Vagina (tissue), 2 donors: ENCODE data around the gene BMP5. TPM values are rescaled to one million over a fixed set of nuclear protein-coding genes. Genes with fewer than 3 reads are reported as not detected.

Experiments used
- DNase-seq, 2 donors: peaks; one replicate each; pipeline ENCODE4 v3.0.0-alpha.2; 2017; ENCODE audit errors: extremely low spot score in 2 of 2
- H3K27ac ChIP-seq: fragments of 200-600 bp; sonication (generic); one replicate; pipeline ENCODE4 v1.5.1; 2019
- H3K27me3 ChIP-seq: fragments of 200-600 bp; sonication (generic); one replicate; pipeline ENCODE4 v1.5.1; 2019
- H3K36me3 ChIP-seq, 2 donors: fragments of 200-600 bp; sonication (generic); one replicate each; pipeline ENCODE4 v1.5.1; 2017 to 2019
- H3K4me1 ChIP-seq: fragments of 200-600 bp; sonication (generic); one replicate; pipeline ENCODE4 v1.5.1; 2019
- H3K4me3 ChIP-seq, 2 donors: fragments of 200-600 bp; sonication (generic); 1 replicate in 1 of 2; 2 replicates in 1 of 2; pipeline ENCODE4 v1.5.1; 2016 to 2019
- H3K9me3 ChIP-seq: fragments of 200-600 bp; sonication (generic); one replicate; pipeline ENCODE4 v1.5.1; 2019
- CTCF ChIP-seq, 3 experiments: fragments of 450-650 bp in 2 of 3; fragments of 200-600 bp in 1 of 3; sonication (generic) in 1 of 3; IDR thresholded peaks; one replicate each; pipeline ENCODE4 v1.5.1; 2017 to 2019; ENCODE audit warnings: antibody characterized with exemption in 3 of 3, mild to moderate bottlenecking in 2 of 3, moderate library complexity in 2 of 3
- POLR2A ChIP-seq, 2 donors: fragments of 450-650 bp; IDR thresholded peaks; one replicate each; pipeline ENCODE4 v1.6.1; 2017; ENCODE audit warnings: antibody characterized with exemption in 2 of 2, mild to moderate bottlenecking in 2 of 2, moderate library complexity in 2 of 2
- POLR2AphosphoS5 ChIP-seq, 2 donors: sonication (generic); formaldehyde crosslinking; IDR thresholded peaks; one replicate each; pipeline ENCODE4 v1.9.0; 2017; ENCODE audit warnings: antibody characterized with exemption in 2 of 2, mild to moderate bottlenecking in 2 of 2, low read depth in 1 of 2; ENCODE audit not compliant: insufficient read depth in 1 of 2
- intact Hi-C: fragments of 100-400 bp; cut with DNase I; formaldehyde crosslinking; loops from one replicate; pipeline ENCODE4 v1.15.1; 2023
- total RNA-seq: library from RNA; depleted of rRNA; stranded (reverse); fragments of >200 nt; gene quantifications from one replicate; pipeline ENCODE4 v1.2.3, GENCODE V29; 2016

Gene BMP5
- total RNA-seq, 1 donor from 2014 or later, result not detected

GRCh38 chr6:55729665-55730064, 145.7 kb downstream of the BMP5 start:
- Histone ChIP-seq H3K36me3 (no peaks in the 10 kb centered on the region), H3K27me3 (no peaks in the 10 kb centered on the region), H3K4me3 (no peak overlapping the region), H3K9me3 (no peaks in the 10 kb centered on the region), H3K4me1 (no peaks in the 10 kb centered on the region), H3K27ac (no peak overlapping the region)
- no peak for DNase-seq
- intact Hi-C loops, result no loop called here
- no peak for TF ChIP-seq POLR2AphosphoS5 (IDR thresholded peaks at IDR 0.05; ENCODE audit: insufficient read depth in 1 of 2, low read depth in 1 of 2)
- TF ChIP-seq CTCF (IDR thresholded peaks at IDR 0.05), result no peak
- no peak for TF ChIP-seq POLR2A (IDR thresholded peaks at IDR 0.05)

GRCh38 chr6:55726144-55726543, 149.2 kb downstream of the BMP5 start:
- no peak for TF ChIP-seq POLR2A (IDR thresholded peaks at IDR 0.05)
- DNase-seq, result no peak
- Histone ChIP-seq H3K27me3 (no peaks in the 10 kb centered on the region), H3K27ac (no peak overlapping the region), H3K9me3 (no peaks in the 10 kb centered on the region), H3K4me3 (no peak overlapping the region), H3K36me3 (no peaks in the 10 kb centered on the region), H3K4me1 (no peaks in the 10 kb centered on the region)
- intact Hi-C loops, result no loop called here

GRCh38 chr6:55714831-55715230, 160.6 kb downstream of the BMP5 start:
- Histone ChIP-seq H3K27me3 (no peaks in the 10 kb centered on the region), H3K9me3 (no peaks in the 10 kb centered on the region), H3K36me3 (no peaks in the 10 kb centered on the region), H3K4me3 (no peak overlapping the region), H3K4me1 (no peaks in the 10 kb centered on the region), H3K27ac (no peak overlapping the region)
- no peak for TF ChIP-seq POLR2AphosphoS5 (IDR thresholded peaks at IDR 0.05; ENCODE audit: insufficient read depth in 1 of 2, low read depth in 1 of 2)
- no peak for TF ChIP-seq POLR2A (IDR thresholded peaks at IDR 0.05)
- no peak for TF ChIP-seq CTCF (IDR thresholded peaks at IDR 0.05)
- intact Hi-C loops, result no loop called here
- DNase-seq, result no peak

- no peak overlapping the region for H3K27ac ChIP-seq
- no peaks in the 10 kb centered on the region for H3K27me3 ChIP-seq
- H3K36me3 ChIP-seq, result no peaks in the 10 kb centered on the region
- no peak for DNase-seq
- no peaks in the 10 kb centered on the region for H3K9me3 ChIP-seq
- no peaks in the 10 kb centered on the region for H3K4me1 ChIP-seq
- intact Hi-C loops, result no loop called here
- no peak overlapping the region for H3K4me3 ChIP-seq
- TF ChIP-seq CTCF (IDR thresholded peaks at IDR 0.05), result no peak
- no peak for TF ChIP-seq POLR2AphosphoS5 (IDR thresholded peaks at IDR 0.05; ENCODE audit: insufficient read depth in 1 of 2, low read depth in 1 of 2)
- no peak for TF ChIP-seq POLR2A (IDR thresholded peaks at IDR 0.05)
These were observed 162.0 kb downstream of the BMP5 start for GRCh38 chr6:55713436-55713835.

- Histone ChIP-seq H3K27ac (no peak overlapping the region), H3K27me3 (no peaks in the 10 kb centered on the region), H3K4me1 (no peaks in the 10 kb centered on the region), H3K9me3 (no peaks in the 10 kb centered on the region), H3K36me3 (no peaks in the 10 kb centered on the region), H3K4me3 (no peak overlapping the region)
- DNase-seq, result no peak
- intact Hi-C loops, result no loop called here
- TF ChIP-seq POLR2A (IDR thresholded peaks at IDR 0.05) (no peak), CTCF (IDR thresholded peaks at IDR 0.05) (no peak), POLR2AphosphoS5 (IDR thresholded peaks at IDR 0.05; ENCODE audit: insufficient read depth in 1 of 2, low read depth in 1 of 2) (no peak)
These were observed 166.7 kb downstream of the BMP5 start for GRCh38 chr6:55708711-55709110.
